Activated CD4-positive, alpha-beta memory T cell treated with anti-CD3 and anti-CD28 coated beads for 36 hours (primary cell): ENCODE results near the gene MGAT5B. TPM values are rescaled to one million over a fixed set of nuclear protein-coding genes. Genes with fewer than 3 reads are reported as not detected.
A peak's percentile ranks its signal among the peaks of the same experiment; 100 is the strongest.

Source experiments
- CTCF ChIA-PET: fragments of 350-600 bp; sonication (Branson Sonifier 250); formaldehyde crosslinking; loops from one replicate; lab custom pipeline; 2021; ENCODE audit warnings: antibody characterized with exemption, inconsistent platforms; lab: Charles Lee
- POLR2A ChIA-PET: fragments of 350-600 bp; sonication (Branson Sonifier 250); formaldehyde crosslinking; loops from one replicate; lab custom pipeline; 2021; ENCODE audit warnings: antibody characterized with exemption; lab: Charles Lee
- DNase-seq: peaks from one replicate; pipeline ENCODE4 v3.0.0-alpha.2; 2020
- H3K27ac Mint-ChIP-seq: one replicate; pipeline ENCODE4 v1.8.0; 2021; ENCODE audit warnings: mixed read lengths
- H3K27me3 Mint-ChIP-seq: one replicate; pipeline ENCODE4 v1.8.0; 2021; ENCODE audit warnings: mixed read lengths
- H3K36me3 Mint-ChIP-seq: one replicate; pipeline ENCODE4 v1.8.0; 2021; ENCODE audit warnings: mixed read lengths
- H3K4me1 Mint-ChIP-seq: one replicate; pipeline ENCODE4 v1.8.0; 2021; ENCODE audit warnings: low read depth, mixed read lengths
- H3K4me3 Mint-ChIP-seq: one replicate; pipeline ENCODE4 v1.8.0; 2021; ENCODE audit warnings: mild to moderate bottlenecking, mixed read lengths
- H3K9me3 Mint-ChIP-seq: one replicate; pipeline ENCODE4 v1.8.0; 2021; ENCODE audit warnings: mixed read lengths
- intact Hi-C: fragments of 100-400 bp; cut with micrococcal nuclease; formaldehyde crosslinking; loops from one replicate; pipeline ENCODE4 v1.15.1; 2023
- total RNA-seq, 2 experiments: library from RNA; stranded (reverse); gene quantifications; one replicate each; pipeline ENCODE4 v1.2.3, GENCODE V29; 2021

MGAT5B gene
- total RNA-seq, 2 experiments from 2014 or later: 0.38 TPM; not detected in 1

GRCh38 chr17:76852843-76853242 lies 15.4 kb upstream of the MGAT5B start:
- ChIA-PET POLR2A (no interaction called here), CTCF (interaction anchor here (1.9 kb wide), 1 partner anchor 16 kb away, joined by 4 read pairs; the partner anchor contains the start of gene MGAT5B)
- intact Hi-C loops: no loop called here
- no peak overlapping the region for H3K27ac Mint-ChIP-seq
- DNase-seq: no peak
- no peaks in the 10 kb centered on the region for H3K9me3 Mint-ChIP-seq
- H3K4me1 Mint-ChIP-seq: no peaks in the 10 kb centered on the region
- H3K4me3 Mint-ChIP-seq: no peak overlapping the region
- peaks cover 17% of the 10 kb centered on the region for H3K27me3 Mint-ChIP-seq
- no peaks in the 10 kb centered on the region for H3K36me3 Mint-ChIP-seq

- H3K27ac Mint-ChIP-seq: no peak overlapping the region
- H3K27me3 Mint-ChIP-seq: peaks cover 14% of the 10 kb centered on the region
- no peak for DNase-seq
- H3K9me3 Mint-ChIP-seq: no peaks in the 10 kb centered on the region
- intact Hi-C loops: no loop called here
- H3K36me3 Mint-ChIP-seq: no peaks in the 10 kb centered on the region
- no peaks in the 10 kb centered on the region for H3K4me1 Mint-ChIP-seq
- CTCF ChIA-PET: no interaction called here
- POLR2A ChIA-PET: no interaction called here
- H3K4me3 Mint-ChIP-seq: no peak overlapping the region
Observed at GRCh38 chr17:76855105-76855504, 13.1 kb upstream of the MGAT5B start.

- H3K27ac Mint-ChIP-seq: no peak overlapping the region
- CTCF ChIA-PET: no interaction called here
Observed at GRCh38 chr17:76862079-76862478, 6.1 kb upstream of the MGAT5B start.

GRCh38 chr17:76862494-76862893 lies 5.7 kb upstream of the MGAT5B start:
- DNase-seq: no peak
- Mint-ChIP-seq H3K9me3 (no peaks in the 10 kb centered on the region), H3K4me3 (no peak overlapping the region), H3K36me3 (no peaks in the 10 kb centered on the region), H3K27me3 (peaks cover 11% of the 10 kb centered on the region), H3K4me1 (peaks cover under 1% of the 10 kb centered on the region), H3K27ac (no peak overlapping the region)
- intact Hi-C loops: no loop called here
- ChIA-PET CTCF (no interaction called here), POLR2A (no interaction called here)

More at GRCh38 chr17:76862079-76862478, 6.1 kb upstream of the MGAT5B start:
- intact Hi-C loops: no loop called here
- Mint-ChIP-seq H3K36me3 (no peaks in the 10 kb centered on the region), H3K4me3 (no peak overlapping the region), H3K4me1 (no peaks in the 10 kb centered on the region), H3K9me3 (no peaks in the 10 kb centered on the region), H3K27me3 (peaks cover 9% of the 10 kb centered on the region)
- POLR2A ChIA-PET: no interaction called here
- no peak for DNase-seq

- ChIA-PET POLR2A (no interaction called here), CTCF (no interaction called here)
- Mint-ChIP-seq H3K9me3 (no peaks in the 10 kb centered on the region), H3K36me3 (no peaks in the 10 kb centered on the region), H3K4me3 (no peak overlapping the region), H3K27me3 (peaks cover 16% of the 10 kb centered on the region), H3K27ac (no peak overlapping the region), H3K4me1 (peaks cover 7% of the 10 kb centered on the region)
- DNase-seq: no peak
- intact Hi-C loops: no loop called here
Observed at GRCh38 chr17:76864024-76864423, 4.2 kb upstream of the MGAT5B start.

- ChIA-PET CTCF (interaction anchor here (0.5 to 2.4 kb wide), 4 partner anchors 168 to 378 kb away, joined by 3 to 9 read pairs (median 4); no protein-coding TSS in a partner anchor), POLR2A (interaction anchor here (0.6 kb wide), 1 partner anchor 202 kb away, joined by 3 read pairs; no protein-coding TSS in a partner anchor)
- H3K4me1 Mint-ChIP-seq: peaks cover 9% of the 10 kb centered on the region
- H3K4me3 Mint-ChIP-seq: no peak overlapping the region
- intact Hi-C loops: loop anchor here (5.0 kb wide), 1 partner anchor 382 kb away; no protein-coding TSS in a partner anchor
- H3K9me3 Mint-ChIP-seq: no peaks in the 10 kb centered on the region
- no peak for DNase-seq
- no peak overlapping the region for H3K27ac Mint-ChIP-seq
- H3K36me3 Mint-ChIP-seq: no peaks in the 10 kb centered on the region
- H3K27me3 Mint-ChIP-seq: peaks cover 18% of the 10 kb centered on the region
Observed at GRCh38 chr17:76865174-76865573, 3.0 kb upstream of the MGAT5B start.

GRCh38 chr17:76866203-76866602 lies 2.0 kb upstream of the MGAT5B start:
- no peaks in the 10 kb centered on the region for H3K36me3 Mint-ChIP-seq
- no peaks in the 10 kb centered on the region for H3K9me3 Mint-ChIP-seq
- peaks cover 18% of the 10 kb centered on the region for H3K27me3 Mint-ChIP-seq
- intact Hi-C loops: loop anchor here (5.0 kb wide), 1 partner anchor 381 kb away; no protein-coding TSS in a partner anchor
- H3K4me3 Mint-ChIP-seq: no peak overlapping the region
- H3K27ac Mint-ChIP-seq: no peak overlapping the region
- ChIA-PET POLR2A (no interaction called here), CTCF (interaction anchor here (1.7 to 2.4 kb wide), 2 partner anchors 190 to 222 kb away, joined by 4 to 9 read pairs; no protein-coding TSS in a partner anchor)
- peaks cover 9% of the 10 kb centered on the region for H3K4me1 Mint-ChIP-seq
- no peak for DNase-seq

GRCh38 chr17:76866774-76867577 lies 1.2 kb upstream of the MGAT5B start:
- intact Hi-C loops: loop anchor here (5.0 kb wide), 1 partner anchor 380 kb away; no protein-coding TSS in a partner anchor
- H3K27me3 Mint-ChIP-seq: peaks cover 18% of the 10 kb centered on the region
- POLR2A ChIA-PET: no interaction called here
- no peak overlapping the region for H3K27ac Mint-ChIP-seq
- CTCF ChIA-PET: interaction anchor here (1.2 to 3.5 kb wide), 9 partner anchors 11 to 368 kb away, joined by 3 to 87 read pairs (median 8); no protein-coding TSS in a partner anchor
- DNase-seq: no peak
- H3K4me1 Mint-ChIP-seq: peaks cover 9% of the 10 kb centered on the region
- no peaks in the 10 kb centered on the region for H3K36me3 Mint-ChIP-seq
- H3K4me3 Mint-ChIP-seq: no peak overlapping the region
- H3K9me3 Mint-ChIP-seq: no peaks in the 10 kb centered on the region

- no peaks in the 10 kb centered on the region for H3K36me3 Mint-ChIP-seq
- H3K9me3 Mint-ChIP-seq: no peaks in the 10 kb centered on the region
- peaks cover 18% of the 10 kb centered on the region for H3K27me3 Mint-ChIP-seq
- peak overlapping the region; percentile 59 for H3K4me3 Mint-ChIP-seq
- ChIA-PET POLR2A (no interaction called here), CTCF (interaction anchor here (0.6 to 3.5 kb wide), 29 partner anchors 10 to 382 kb away, joined by 3 to 87 read pairs (median 4); no protein-coding TSS in a partner anchor)
- H3K27ac Mint-ChIP-seq: no peak overlapping the region
- intact Hi-C loops: loop anchor here (1.0 to 5.0 kb wide), 2 partner anchors 189 to 380 kb away; no protein-coding TSS in a partner anchor
- DNase-seq: no peak
- H3K4me1 Mint-ChIP-seq: peaks cover 9% of the 10 kb centered on the region
Observed at GRCh38 chr17:76867578-76868175, 527 bp upstream of the MGAT5B start.

- CTCF ChIA-PET: interaction anchor here (0.6 to 3.5 kb wide), 20 partner anchors 11 to 366 kb away, joined by 3 to 87 read pairs (median 4); no protein-coding TSS in a partner anchor
- intact Hi-C loops: loop anchor here (1.0 to 5.0 kb wide), 2 partner anchors 187 to 378 kb away; no protein-coding TSS in a partner anchor
- no peaks in the 10 kb centered on the region for H3K36me3 Mint-ChIP-seq
- no peak for DNase-seq
- peaks cover 9% of the 10 kb centered on the region for H3K4me1 Mint-ChIP-seq
- H3K27ac Mint-ChIP-seq: no peak overlapping the region
- POLR2A ChIA-PET: no interaction called here
- peak overlapping the region; percentile 29 for H3K4me3 Mint-ChIP-seq
- peaks cover 18% of the 10 kb centered on the region for H3K27me3 Mint-ChIP-seq
- H3K9me3 Mint-ChIP-seq: no peaks in the 10 kb centered on the region
Observed at GRCh38 chr17:76868669-76869495, 678 bp downstream of the MGAT5B start.
